Endometrial microvascular endothelial cells (primary cell): ENCODE data around the gene NEUROG3. TPM values are rescaled to one million over a fixed set of nuclear protein-coding genes. Genes with fewer than 3 reads are reported as not detected.

Source experiments
- in situ Hi-C: cut with HindIII; loops from 2 replicates; pipeline ENCODE4 v1.10.0; 2017; ENCODE audit warnings: low sequenced_read_pairs, low pct_unique_long_range_greater_than_20kb; ENCODE audit errors: inconsistent ontology term
- total RNA-seq: library from RNA; depleted of rRNA; stranded (reverse); fragments of >200 nt; gene quantifications from one replicate; pipeline ENCODE4 v1.2.3, GENCODE V29; 2015; ENCODE audit errors: inconsistent ontology term

The NEUROG3 gene, protein sequence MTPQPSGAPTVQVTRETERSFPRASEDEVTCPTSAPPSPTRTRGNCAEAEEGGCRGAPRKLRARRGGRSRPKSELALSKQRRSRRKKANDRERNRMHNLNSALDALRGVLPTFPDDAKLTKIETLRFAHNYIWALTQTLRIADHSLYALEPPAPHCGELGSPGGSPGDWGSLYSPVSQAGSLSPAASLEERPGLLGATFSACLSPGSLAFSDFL
- not detected for total RNA-seq

GRCh38 chr10:69573056-69573806, at the start of gene NEUROG3:
TSS of gene NEUROG3 (minus strand) at chr10:69573422. CDS start at chr10:69573043, 379 bp downstream.
- in situ Hi-C loops, result no loop called here

DNA sequence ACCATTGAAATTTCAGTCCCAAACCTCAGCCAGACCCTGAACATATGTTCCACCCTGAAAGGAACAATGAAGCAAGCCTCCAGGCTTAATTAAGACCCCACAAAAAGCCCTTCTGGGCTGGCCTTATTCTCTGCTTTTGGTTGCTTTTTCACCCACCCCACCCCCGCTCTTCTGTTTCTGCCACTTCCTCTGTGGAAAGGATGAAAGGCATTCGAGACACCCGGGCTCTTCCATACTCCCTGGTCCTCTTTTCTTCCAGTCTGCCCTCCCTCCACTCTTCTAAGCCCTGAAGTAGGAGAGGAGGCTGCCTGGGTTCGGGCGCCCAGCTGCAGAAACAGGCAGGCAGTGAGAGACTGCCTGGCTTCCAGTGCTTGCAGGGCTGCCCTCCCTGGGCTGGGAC, 47.4 kb upstream of the NEUROG3 start:
- in situ Hi-C loops, result no loop called here

GRCh38 chr10:69619626-69620025, 46.4 kb upstream of the NEUROG3 start:
- in situ Hi-C loops, result no loop called here

DNA sequence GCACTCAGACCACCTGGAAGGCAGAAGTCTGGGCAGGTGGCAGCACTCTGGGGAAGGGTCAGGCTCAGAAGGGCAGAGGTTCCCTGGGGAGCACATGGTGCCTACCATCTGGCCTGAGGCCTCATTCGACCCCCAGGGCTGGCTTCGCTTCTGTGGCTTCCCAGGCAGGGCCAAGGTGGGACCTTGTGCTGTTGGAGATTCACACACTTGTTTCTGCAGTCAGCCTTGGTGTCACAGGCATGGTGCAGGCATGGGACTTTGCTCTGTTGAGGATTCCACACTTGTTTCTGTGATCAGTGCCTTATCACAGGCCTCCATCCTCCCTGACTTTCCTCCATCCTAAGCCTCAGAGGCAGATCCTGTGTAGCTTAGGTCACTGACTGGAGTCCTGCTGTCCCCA, 45.5 kb upstream of the NEUROG3 start:
- in situ Hi-C loops, result no loop called here

- in situ Hi-C loops, result no loop called here
Observed at GRCh38 chr10:69616358-69616757, 43.1 kb upstream of the NEUROG3 start.

DNA sequence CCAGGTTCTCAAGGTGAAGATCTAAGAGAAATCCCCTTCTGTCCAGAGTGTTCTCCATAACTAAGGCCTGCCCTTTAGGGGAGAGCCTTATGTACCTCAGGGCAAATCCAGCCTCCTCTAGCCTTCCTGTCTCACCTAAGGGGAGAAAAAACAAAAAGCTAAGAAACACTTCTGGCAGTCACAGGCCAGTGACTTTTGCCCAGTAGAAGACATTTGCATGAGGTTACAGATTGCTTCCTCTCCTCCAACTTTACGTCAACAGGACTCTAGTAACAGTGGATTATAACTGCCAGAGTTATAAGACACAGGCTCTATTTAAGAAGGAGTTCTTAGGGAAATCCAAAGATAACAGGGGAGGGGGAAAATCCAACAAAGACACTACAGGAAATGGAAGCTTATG, 40.9 kb upstream of the NEUROG3 start:
- in situ Hi-C loops, result no loop called here

GRCh38 chr10:69612760-69613159, 39.5 kb upstream of the NEUROG3 start:
- in situ Hi-C loops, result no loop called here

DNA sequence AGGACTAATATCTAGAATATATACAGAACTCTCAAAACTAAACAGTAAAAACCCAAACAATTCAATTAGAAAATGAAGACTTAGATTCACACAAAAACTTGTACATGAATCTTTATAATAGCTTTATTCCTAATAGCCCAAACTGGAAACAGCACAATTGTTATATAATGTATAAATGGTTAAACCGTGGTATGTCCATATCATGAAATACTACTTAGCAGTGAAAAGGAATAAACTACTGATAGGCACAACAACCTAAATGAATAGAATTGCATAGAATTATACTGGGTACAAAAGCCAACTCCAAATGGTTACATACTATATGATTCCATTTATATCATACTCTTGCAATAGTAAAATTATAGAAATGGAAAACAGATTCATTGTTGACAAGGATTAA, 35.9 kb upstream of the NEUROG3 start:
- in situ Hi-C loops, result no loop called here

DNA sequence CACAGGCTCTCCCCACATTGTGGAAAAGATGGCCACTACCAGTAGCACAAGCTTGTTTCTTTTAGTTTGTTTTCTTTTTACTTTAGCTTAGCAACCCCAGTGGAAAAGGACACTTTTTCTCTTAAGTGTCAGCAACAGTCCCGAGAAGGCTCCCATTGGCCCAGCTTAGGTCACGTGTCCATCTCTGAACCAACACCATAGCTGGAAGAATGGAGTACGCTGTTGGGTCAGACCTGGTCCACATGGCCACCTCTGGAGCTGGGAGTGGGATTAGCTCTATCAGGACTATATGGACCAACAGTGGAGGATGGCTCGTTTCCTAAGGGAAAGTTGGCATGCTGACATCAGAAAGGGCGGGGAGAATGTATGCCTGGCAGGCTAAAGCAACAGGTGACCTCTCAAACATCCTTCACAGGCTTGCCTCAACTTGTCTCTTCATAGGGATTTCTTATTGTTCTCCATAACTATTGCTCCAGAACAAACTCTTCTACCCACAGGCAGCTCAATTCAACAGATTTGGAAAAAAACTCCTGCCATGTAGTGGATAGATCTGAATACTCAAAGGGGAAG, 27.6 kb upstream of the NEUROG3 start:
- in situ Hi-C loops, result no loop called here

DNA sequence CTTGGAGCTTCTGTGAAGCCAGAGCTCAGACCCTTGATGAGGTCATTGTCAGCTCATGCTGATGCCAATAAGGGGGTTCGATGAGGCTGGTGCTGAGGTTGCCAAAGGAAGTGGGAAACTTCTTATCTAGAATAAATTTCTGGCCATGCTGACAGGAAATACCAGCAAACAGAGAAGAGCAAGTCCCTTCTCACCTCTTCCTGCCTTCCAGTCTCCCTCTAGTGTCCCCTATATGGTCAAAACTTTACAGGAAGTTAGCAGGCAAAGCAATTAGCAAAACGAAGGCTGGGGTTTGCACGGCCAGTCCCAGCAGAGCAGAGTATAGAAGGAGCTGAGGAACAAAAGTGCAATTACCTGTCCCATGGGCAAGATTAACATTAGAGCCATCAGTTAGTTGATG, 15.1 kb upstream of the NEUROG3 start:
- in situ Hi-C loops, result no loop called here

- in situ Hi-C loops, result no loop called here
Observed at GRCh38 chr10:69584624-69585023, 11.4 kb upstream of the NEUROG3 start.

DNA sequence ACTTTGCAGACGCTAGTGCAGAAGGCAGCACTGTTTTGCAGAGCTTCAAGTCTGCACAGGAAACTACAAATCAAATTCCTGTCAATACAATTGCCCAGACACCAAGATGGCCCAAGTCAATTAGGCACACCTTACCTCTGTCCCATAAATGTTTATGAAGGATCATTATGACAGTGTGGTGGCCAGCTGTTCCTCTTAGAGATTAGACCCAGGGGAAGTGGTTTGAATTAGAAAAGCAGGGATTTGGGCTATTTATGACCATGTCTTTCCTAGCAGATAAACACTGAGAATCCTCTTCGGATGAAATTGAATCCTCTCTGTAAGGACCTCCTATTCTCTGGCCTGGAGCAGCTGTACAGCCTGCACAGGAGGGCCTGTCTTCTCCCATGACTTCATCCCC, 9.9 kb upstream of the NEUROG3 start:
- in situ Hi-C loops, result no loop called here

DNA sequence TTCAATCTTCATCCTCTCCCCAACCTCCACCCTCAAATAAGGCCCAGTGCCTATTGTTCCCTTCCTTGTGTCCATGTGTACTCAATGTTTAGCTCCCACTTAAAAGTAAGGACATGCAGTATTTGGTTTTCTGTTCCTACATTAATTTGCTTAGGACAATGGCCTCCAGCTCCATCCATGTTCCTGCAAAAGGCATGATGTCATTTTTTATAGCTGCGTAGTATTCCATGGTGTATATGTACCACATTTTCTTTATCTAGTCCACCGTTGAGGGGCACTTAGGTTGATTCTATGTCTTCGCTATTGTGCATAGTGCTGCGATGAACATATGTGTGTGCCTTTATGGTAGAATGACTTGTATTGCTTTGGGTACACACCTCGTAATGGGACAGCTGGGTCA, 7.2 kb upstream of the NEUROG3 start:
- in situ Hi-C loops, result no loop called here

DNA sequence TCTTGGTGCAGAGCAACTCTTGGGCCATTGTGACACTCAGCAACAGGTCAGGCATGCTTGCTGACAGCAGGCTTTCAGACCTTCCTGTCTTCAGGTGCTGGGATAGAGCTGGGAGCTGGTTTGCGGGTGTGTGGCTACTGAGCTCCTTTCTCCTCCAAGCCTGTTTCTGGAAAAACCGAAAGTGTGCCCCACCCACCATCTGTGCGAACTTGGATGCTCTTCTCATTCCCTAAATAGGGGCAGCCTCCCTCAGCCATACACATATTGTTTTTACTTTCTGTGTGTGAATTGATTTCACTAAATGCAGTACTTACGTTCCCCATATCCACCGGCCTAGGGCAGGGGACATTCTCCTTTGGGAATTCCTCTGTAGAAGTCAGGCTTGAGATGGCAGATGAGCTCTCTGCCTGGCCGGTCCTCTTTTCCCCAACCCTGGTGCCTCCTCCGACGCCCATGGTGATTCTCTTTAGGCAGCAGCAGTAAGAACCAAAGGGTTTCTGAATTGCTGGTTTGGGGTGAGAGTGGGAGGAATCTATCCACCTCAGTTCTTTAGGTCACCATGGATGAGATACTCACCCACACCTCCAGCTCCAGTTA, 6.3 kb upstream of the NEUROG3 start:
- in situ Hi-C loops, result no loop called here

GRCh38 chr10:69578508-69578991, 5.3 kb upstream of the NEUROG3 start:
- in situ Hi-C loops, result no loop called here

DNA sequence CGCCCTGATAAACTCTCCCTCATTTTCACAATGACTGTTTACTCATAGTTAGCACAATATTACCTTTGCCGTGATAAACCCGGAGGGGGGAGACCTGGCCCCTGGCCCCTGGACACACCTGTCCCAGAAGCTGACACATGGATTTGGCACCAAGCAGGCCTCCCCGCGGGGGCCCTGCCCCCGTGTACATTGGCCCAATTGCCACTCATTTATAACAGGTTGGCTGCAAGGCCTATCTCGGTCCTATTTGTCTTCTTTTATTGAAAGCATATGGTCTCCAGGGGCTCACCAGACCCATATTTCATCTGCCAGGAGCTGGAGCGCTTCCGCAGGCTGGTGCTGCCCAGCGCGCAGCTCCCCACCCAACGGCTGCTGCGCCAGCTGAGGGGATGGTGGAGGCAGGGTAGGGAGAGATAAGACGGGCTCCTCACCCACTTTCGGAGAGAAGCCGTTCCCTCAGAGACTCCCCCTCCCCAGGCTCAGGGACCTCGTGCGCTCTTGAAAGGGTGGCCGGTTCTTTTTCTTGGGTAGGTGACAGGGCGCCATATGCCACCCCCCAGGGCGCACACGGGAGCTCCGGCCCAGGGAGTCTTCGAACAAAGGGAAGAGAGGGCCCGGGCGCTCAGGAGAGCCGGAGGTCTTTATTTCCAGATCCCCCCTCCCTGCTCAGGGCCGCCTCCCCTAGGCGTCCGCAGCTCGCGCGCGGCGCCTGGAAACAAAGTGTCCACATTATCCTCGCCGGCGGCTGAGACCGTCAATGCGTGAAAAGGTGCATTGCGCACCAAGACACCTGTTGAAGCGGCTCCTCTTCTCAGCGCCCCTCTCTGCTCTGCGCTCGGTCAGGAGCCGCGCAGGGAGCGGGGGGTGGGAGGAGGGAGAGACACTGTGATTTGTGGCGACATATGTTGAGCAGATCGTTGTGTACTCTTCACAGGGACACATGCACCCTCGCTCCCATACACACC, 4.3 kb upstream of the NEUROG3 start:
- in situ Hi-C loops, result no loop called here

GRCh38 chr10:69576334-69577011, 3.3 kb upstream of the NEUROG3 start:
- in situ Hi-C loops, result no loop called here

DNA sequence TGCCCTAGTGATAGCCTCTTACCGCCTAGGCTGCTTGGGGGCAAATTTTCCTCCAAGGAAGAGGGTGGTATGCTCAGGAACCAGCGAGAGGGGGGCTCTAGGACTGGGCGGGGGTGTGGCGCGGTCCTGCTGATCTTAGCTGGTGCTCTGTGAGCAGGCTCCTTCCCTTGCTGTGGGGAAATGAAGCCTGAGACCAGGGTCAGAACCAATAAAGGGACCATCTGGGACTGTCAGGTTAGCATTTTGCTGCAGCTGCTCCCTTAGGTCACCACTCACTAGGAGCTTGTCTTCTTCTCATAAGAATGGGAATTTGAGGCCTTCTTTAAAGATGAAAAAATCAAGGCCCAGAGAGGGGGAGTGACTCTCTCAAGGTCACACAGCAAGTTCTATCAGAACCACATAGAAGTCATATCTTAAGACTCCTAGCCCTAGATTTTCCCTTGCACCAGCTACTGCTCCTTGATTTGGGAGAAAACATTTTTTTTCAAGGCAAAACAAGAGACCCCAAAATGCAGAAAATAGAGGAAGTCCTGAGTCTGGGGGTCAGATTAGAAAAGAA, 2.0 kb upstream of the NEUROG3 start:
- in situ Hi-C loops, result no loop called here
